Measurements from ENCODE around the gene MEIOC. TPM values are rescaled to one million over a fixed set of nuclear protein-coding genes. Genes with fewer than 3 reads are reported as not detected.
A peak's percentile ranks its signal among the peaks of the same experiment; 100 is the strongest.
"Not testable (repeated sequence)": the region's sequence is repeated elsewhere in the genome, so short reads cannot be mapped to it uniquely, and the experiment has no call there.

The MEIOC gene
- polyA plus RNA-seq, 3 donors, result 0.11 TPM; not detected in 2

- no peak within 1 kb of the TSS for H3K27ac ChIP-seq (ENCODE audit: low read depth, low read length)
- 0 to 1% (median 1%) methylated on average over 51 of the region's 51 CpGs for WGBS, 3 donors
These were observed 33.4 kb downstream of the MEIOC start, which contains the start of gene CCDC43 for GRCh38 chr17:44689477-44690217. CCDC43 (minus strand) TSS chr17:44689776; CDS start chr17:44689753, 23 bp downstream.

DNA sequence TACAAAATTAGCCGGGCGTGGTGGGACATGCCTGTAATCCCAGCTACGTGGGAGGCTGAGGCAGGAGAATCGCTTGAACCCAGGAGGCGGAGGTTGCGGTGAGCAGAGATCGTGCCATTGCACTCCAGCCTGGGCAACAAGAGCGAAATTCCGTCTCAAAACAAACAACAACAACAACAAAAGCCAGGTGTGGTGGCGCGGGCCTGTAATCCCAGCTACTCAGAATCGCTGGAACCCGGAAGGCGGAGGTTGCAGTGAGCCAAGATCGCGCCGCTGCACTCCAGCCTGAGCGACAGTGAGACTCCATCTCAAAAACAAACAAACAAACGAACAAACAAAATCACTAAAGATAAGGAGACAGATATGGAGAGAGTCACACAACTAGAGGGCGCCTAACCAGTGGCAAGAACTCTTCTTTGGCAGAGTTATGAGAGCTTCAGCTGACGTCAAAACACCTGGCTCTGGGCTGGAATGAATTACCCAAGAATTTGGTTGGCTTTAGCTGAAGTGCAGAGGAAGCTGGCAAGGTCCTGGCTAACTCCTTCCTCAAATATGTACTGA lies 34.6 kb downstream of the MEIOC start:
- 77 to 88% (median 86%) methylated on average over 21 of the region's 21 CpGs for WGBS, 3 donors

DNA sequence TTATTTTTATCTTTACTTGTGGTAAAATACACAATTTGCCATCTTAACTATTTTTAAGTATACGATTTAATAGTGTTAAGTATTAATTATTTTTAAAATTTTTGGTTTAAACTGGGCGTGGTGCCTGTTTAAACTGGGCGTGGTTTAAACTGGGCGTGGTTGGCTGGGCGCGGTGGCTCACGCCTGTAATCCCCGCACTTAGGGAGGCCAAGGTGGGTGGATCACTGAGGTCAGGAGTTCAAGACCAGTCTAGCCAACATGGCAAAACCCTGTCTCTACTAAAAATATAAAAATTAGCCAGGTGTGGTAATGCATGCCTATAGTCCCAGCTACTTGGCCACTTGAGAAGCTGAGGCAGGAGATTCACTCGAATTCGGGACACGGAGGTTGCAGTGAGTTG lies 37.3 kb downstream of the MEIOC start:
- no peak overlapping the region for H3K27ac ChIP-seq (ENCODE audit: low read depth, low read length)
- WGBS, 3 donors, result 74 to 81% (median 77%) methylated on average over 11 of the region's 11 CpGs

More for the DNA sequence above, 34.6 kb downstream of the MEIOC start:
- not testable (repeated sequence) for H3K27ac ChIP-seq (ENCODE audit: low read depth, low read length)

DNA sequence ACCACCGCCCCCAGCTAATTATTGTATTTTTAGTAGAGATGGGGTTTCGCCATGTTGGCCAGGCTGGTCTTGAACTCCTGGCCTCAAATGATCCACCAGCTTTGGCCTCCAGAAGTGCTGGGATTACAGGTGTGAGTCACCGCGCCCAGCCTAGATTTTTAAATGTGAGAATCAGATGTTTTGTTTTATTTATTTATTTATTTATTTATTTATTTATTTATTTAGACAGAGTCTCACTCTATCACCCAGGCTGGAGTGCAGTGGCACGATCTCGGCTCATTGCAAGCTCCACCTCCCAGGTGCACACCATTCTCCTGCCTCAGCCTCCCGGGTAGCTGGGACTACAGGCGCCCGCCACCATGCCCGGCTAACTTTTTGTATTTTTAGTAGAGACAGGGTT lies 44.0 kb downstream of the MEIOC start:
- 80 to 89% (median 87%) methylated on average over 10 of the region's 10 CpGs for WGBS, 3 donors
- not testable (repeated sequence) for H3K27ac ChIP-seq (ENCODE audit: low read depth, low read length)

- 23 to 27% (median 26%) methylated on average over 4 of the region's 4 CpGs for WGBS, 3 donors
- no peak overlapping the region for H3K27ac ChIP-seq (ENCODE audit: low read depth, low read length)
These were observed 51.6 kb downstream of the MEIOC start for GRCh38 chr17:44707755-44708400.

- WGBS, 3 donors, result 0% methylated on average over 52 of the region's 52 CpGs
These were observed 52.4 kb downstream of the MEIOC start, which contains the start of gene DBF4B for GRCh38 chr17:44708401-44709263. DBF4B (plus strand) TSS chr17:44708665; CDS start chr17:44708821, 156 bp downstream.

DNA sequence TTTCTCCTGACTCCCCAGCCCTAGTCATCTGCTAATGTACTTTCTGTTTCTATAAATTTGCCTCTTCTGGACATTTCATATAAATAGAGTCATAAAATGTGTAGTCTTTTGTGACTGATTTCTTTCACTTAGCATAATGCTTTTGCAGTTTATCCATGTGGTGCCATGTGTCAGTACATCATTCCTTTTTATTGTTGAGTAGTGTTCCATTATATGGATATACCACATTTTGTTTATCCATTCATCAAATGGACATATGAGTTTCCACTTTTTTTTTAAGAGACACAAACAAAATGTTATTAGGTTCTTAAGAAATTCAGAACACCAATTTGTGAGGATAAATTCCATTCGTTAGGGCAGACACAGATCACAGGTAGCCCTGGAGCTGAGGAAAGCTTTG lies 63.2 kb downstream of the MEIOC start:
- 97 to 98% (median 98%) methylated on average over 1 of the region's 1 CpG for WGBS, 3 donors
- no peak overlapping the region for H3K27ac ChIP-seq (ENCODE audit: low read depth, low read length)

More at GRCh38 chr17:44708401-44709263, 52.4 kb downstream of the MEIOC start, which contains the start of gene DBF4B:
- H3K27ac ChIP-seq (ENCODE audit: low read depth, low read length), result peak within 1 kb of the TSS; percentile 23

DNA sequence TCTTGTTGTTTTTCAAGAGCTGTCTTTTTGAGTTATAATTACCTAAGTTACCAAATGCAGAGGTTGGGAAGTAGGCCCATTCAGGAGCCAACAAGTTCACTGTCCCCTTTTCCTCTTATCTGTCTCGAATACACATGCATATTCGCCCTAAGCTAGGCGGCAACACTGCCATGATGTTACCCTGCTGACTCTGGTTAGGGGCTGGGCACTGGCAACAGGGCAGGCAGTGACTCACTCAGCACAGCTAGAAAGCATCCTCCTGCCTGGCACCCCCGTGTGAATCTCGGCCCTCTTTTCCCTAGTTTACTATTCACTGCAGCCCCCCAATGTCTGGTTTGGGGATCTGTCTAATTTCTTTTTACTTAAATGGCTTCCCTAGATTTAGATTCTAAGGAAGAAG lies 66.0 kb downstream of the MEIOC start:
- no peak overlapping the region for H3K27ac ChIP-seq (ENCODE audit: low read depth, low read length)
- WGBS, 3 donors, result 86 to 92% (median 88%) methylated on average over 5 of the region's 5 CpGs

Other genes starting within 250 kb of the MEIOC start
- gene GPATCH8, start 153.1 kb upstream of the MEIOC start, polyA plus RNA-seq, result 10 to 100 TPM in 1 of 3 donors, 1 to 10 TPM in 2; 5.8 to 11.2 (median 7.6) TPM
- 1 to 10 TPM in 2 of 3 donors, under 1 TPM in 1; 0.45 to 1.7 (median 1.3) TPM for gene FZD2, start 99.0 kb upstream of the MEIOC start, polyA plus RNA-seq
- 10 to 100 TPM in 1 of 3 donors, 1 to 10 TPM in 2; 8.6 to 18.2 (median 9.3) TPM for gene CCDC43, start 33.3 kb downstream of the MEIOC start, polyA plus RNA-seq
- 1 to 10 TPM; 1.9 to 4.9 (median 2.4) TPM for gene DBF4B, start 52.2 kb downstream of the MEIOC start, polyA plus RNA-seq
- 1 to 10 TPM in 1 of 3 donors, under 1 TPM in 2; 0.17 to 1.5 (median 0.73) TPM for gene ADAM11, start 102.5 kb downstream of the MEIOC start, polyA plus RNA-seq
- 1 to 10 TPM in 2 of 3 donors, under 1 TPM in 1; 0.95 to 7.4 (median 6.2) TPM for gene GJC1, start 173.8 kb downstream of the MEIOC start, polyA plus RNA-seq
- 10 to 100 TPM in 2 of 3 donors, 1 to 10 TPM in 1; 2.1 to 16.2 (median 10.7) TPM for gene HIGD1B, start 191.4 kb downstream of the MEIOC start, polyA plus RNA-seq
- 10 to 100 TPM; 18.7 to 45.7 (median 23.8) TPM for gene EFTUD2, start 243.0 kb downstream of the MEIOC start, polyA plus RNA-seq

Measured in adipose tissue (tissue), 3 donors.